B cell (primary cell): Measurements from ENCODE around the gene RNF166. TPM values are rescaled to one million over a fixed set of nuclear protein-coding genes. Genes with fewer than 3 reads are reported as not detected.

Source experiments
- ATAC-seq: fragments of 200-7000 bp; cut with Tn5 transposase; one replicate; pipeline ENCODE4 v1.10.0; 2021; ENCODE audit warnings: low read depth, mild to moderate bottlenecking, moderate number of reproducible peaks, moderate library complexity
- CTCF ChIA-PET: fragments of 350-600 bp; sonication (Branson Sonifier 250); formaldehyde crosslinking; loops from one replicate; lab custom pipeline; 2021; ENCODE audit warnings: antibody characterized with exemption, inconsistent platforms; lab: Charles Lee
- POLR2A ChIA-PET: fragments of 350-600 bp; sonication (Branson Sonifier 250); formaldehyde crosslinking; loops from one replicate; lab custom pipeline; 2021; ENCODE audit warnings: antibody characterized with exemption; lab: Charles Lee
- DNase-seq: peaks from one replicate; pipeline ENCODE4 v3.0.0; 2013
- H2AFZ ChIP-seq: 2 replicates; pipeline ENCODE4 v1.6.1; 2012; ENCODE audit warnings: mild to moderate bottlenecking, low read depth, low read length; ENCODE audit not compliant: insufficient read depth, poor library complexity, severe bottlenecking
- H3K27ac ChIP-seq, 2 donors: 1 replicate in 1 of 2; 2 replicates in 1 of 2; pipeline ENCODE4 v1.5.1; 2012 to 2013; ENCODE audit warnings: low read length in 2 of 2, mild to moderate bottlenecking in 2 of 2, moderate library complexity in 1 of 2
- H3K27me3 ChIP-seq, 4 experiments: fragments of 200-600 bp in 1 of 4; sonication (generic) in 1 of 4; replicated peaks in 1 of 4; 1 replicate in 2 of 4; 2 replicates in 2 of 4; pipeline versions ENCODE4 v1.6.1 to v1.7.0; 2013 to 2016; ENCODE audit warnings: low read length in 3 of 4, mild to moderate bottlenecking in 2 of 4, mixed read lengths in 1 of 4, moderate library complexity in 1 of 4; ENCODE audit not compliant: insufficient read depth in 4 of 4, control insufficient read depth in 3 of 4; ENCODE audit errors: control extremely low read depth in 1 of 4
- H3K36me3 ChIP-seq, 2 experiments: replicated peaks in 1 of 2; 1 replicate in 1 of 2; 2 replicates in 1 of 2; pipeline versions ENCODE4 v1.6.1 to v1.7.1; 2013; ENCODE audit warnings: low read length in 1 of 2; ENCODE audit not compliant: insufficient read depth in 2 of 2, control insufficient read depth in 1 of 2; ENCODE audit errors: control extremely low read depth in 1 of 2, extremely low read depth in 1 of 2
- H3K4me1 ChIP-seq, 2 donors: fragments of 200-600 bp in 1 of 2; sonication (generic) in 1 of 2; 1 replicate in 1 of 2; 2 replicates in 1 of 2; pipeline versions ENCODE4 v1.5.1 to v1.6.1; 2013 to 2017; ENCODE audit warnings: low read length in 2 of 2; ENCODE audit not compliant: control insufficient read depth in 2 of 2, insufficient read depth in 2 of 2
- H3K4me2 ChIP-seq: replicated peaks from 2 replicates; pipeline ENCODE3; 2012; ENCODE audit warnings: mild to moderate bottlenecking, low read depth, low read length; ENCODE audit not compliant: poor library complexity, severe bottlenecking
- H3K4me3 ChIP-seq, 5 experiments: fragments of 200-600 bp in 1 of 5; sonication (generic) in 1 of 5; 1 replicate in 3 of 5; 2 replicates in 2 of 5; pipeline versions ENCODE4 v1.5.1 to v1.7.0; 2011 to 2016; ENCODE audit warnings: low read length in 4 of 5, mild to moderate bottlenecking in 4 of 5, low read depth in 2 of 5, control low read depth in 1 of 5, moderate library complexity in 1 of 5; ENCODE audit not compliant: insufficient read depth in 1 of 5; ENCODE audit errors: control extremely low read depth in 1 of 5, extremely low read depth in 1 of 5
- H3K79me2 ChIP-seq: fragments of 200-600 bp; sonication (generic); one replicate; pipeline ENCODE4 v1.6.0; 2016; ENCODE audit warnings: low read length; ENCODE audit not compliant: control insufficient read depth, insufficient read depth
- H3K9ac ChIP-seq: fragments of 200-600 bp; sonication (generic); 2 replicates; pipeline ENCODE4 v1.6.1; 2017; ENCODE audit warnings: mild to moderate bottlenecking, low read length, moderate library complexity
- H3K9me3 ChIP-seq, 3 donors: one replicate each; pipeline versions ENCODE4 v1.6.1 to v1.7.1; 2013; ENCODE audit warnings: low read length in 2 of 3; ENCODE audit not compliant: control insufficient read depth in 2 of 3, insufficient read depth in 1 of 3; ENCODE audit errors: control extremely low read depth in 1 of 3
- H4K20me1 ChIP-seq: 2 replicates; pipeline ENCODE4 v1.6.0; 2012; ENCODE audit warnings: mild to moderate bottlenecking, low read length; ENCODE audit not compliant: insufficient read depth, control insufficient read depth, poor library complexity, severe bottlenecking
- H3K27ac Mint-ChIP-seq: one replicate; pipeline ENCODE4 v1.8.0; 2021; ENCODE audit warnings: mixed read lengths
- H3K27me3 Mint-ChIP-seq: one replicate; pipeline ENCODE4 v1.8.0; 2021; ENCODE audit warnings: mixed read lengths
- H3K4me1 Mint-ChIP-seq: one replicate; pipeline ENCODE4 v1.8.0; 2021; ENCODE audit warnings: mixed read lengths
- H3K4me3 Mint-ChIP-seq: one replicate; pipeline ENCODE4 v1.8.0; 2021; ENCODE audit warnings: mixed read lengths
- H3K9me3 Mint-ChIP-seq: one replicate; pipeline ENCODE4 v1.8.0; 2022; ENCODE audit warnings: mixed read lengths; ENCODE audit not compliant: insufficient read depth
- EZH2 ChIP-seq: IDR thresholded peaks from 2 replicates; pipeline ENCODE4 v1.6.1; 2012; ENCODE audit warnings: borderline replicate concordance, low read depth, mild to moderate bottlenecking, moderate library complexity, low read length; ENCODE audit not compliant: insufficient read depth, poor library complexity, severe bottlenecking
- WGBS: methylation state at CpG from one replicate; pipeline ENCODE4 v1.1.5; 2013; ENCODE audit warnings: missing lambda C conversion rate; ENCODE audit not compliant: insufficient coverage; 5-methylcytosine and 5-hydroxymethylcytosine counted together
- intact Hi-C: fragments of 100-400 bp; cut with micrococcal nuclease; formaldehyde crosslinking; loops from one replicate; pipeline ENCODE4 v1.10.0; 2022
- polyA plus RNA-seq: library from polyadenylated mRNA; depleted of rRNA; stranded (reverse); fragments of >200 nt; gene quantifications from 2 replicates; pipeline ENCODE4 v1.2.3, GENCODE V29; 2012
- total RNA-seq, 2 donors: library from RNA; stranded (reverse); fragments of 120-200 nt in 1 of 2; gene quantifications; 1 replicate in 1 of 2; 2 replicates in 1 of 2; pipeline versions ENCODE4 v1.2.3 to v1.2.4, GENCODE V29; 2013 to 2022
- TF ChIP-seq, protein P1 (sequence below): fragments of 200-600 bp; IDR thresholded peaks from one replicate; pipeline ENCODE4 v1.8.0; 2022; ENCODE audit warnings: antibody characterized with exemption, mild to moderate bottlenecking

RNF166 gene
- total and polyA plus RNA-seq, 2 donors (not counting 1 experiment from before 2014, with no cell fraction given) = 64.1 to 65.0 TPM

DNA sequence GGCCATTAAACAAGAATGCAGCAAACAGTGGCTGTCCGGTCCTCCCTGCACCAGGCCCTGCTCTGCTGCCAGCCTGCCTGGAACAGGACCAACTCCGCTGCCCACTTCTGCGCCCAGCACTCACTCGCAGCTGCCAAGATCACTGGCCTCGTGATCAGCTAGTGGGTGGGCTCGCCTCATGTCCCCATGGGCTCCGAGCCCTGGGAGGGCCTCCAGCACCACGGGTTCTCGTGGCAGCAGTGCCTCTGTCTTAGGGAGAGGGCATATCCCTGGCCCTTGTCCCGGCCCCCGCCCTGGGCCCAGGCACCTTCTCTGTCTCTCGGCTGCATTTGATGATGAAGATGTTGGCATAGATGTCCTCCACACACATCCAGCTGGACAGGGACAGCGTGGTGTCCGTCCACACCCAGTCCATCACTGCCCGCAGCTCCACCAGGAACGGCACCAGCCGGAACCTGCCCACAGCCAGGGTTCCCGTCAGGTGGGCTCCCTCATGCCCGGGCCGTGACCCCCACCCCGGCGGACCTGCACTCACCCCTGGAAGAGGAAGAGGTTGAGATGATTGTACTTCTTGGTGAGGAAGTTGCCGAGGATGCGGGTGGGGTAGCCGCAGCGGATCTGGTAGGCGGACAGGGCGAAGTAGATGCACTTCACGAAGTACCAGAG, 13.2 kb upstream of the RNF166 start:
- no peaks in the 10 kb centered on the region for H3K4me1 Mint-ChIP-seq
- no peak overlapping the region for H3K4me2 ChIP-seq
- H3K79me2 ChIP-seq = peaks cover 13% of the 10 kb centered on the region
- TF ChIP-seq, protein P1, sequence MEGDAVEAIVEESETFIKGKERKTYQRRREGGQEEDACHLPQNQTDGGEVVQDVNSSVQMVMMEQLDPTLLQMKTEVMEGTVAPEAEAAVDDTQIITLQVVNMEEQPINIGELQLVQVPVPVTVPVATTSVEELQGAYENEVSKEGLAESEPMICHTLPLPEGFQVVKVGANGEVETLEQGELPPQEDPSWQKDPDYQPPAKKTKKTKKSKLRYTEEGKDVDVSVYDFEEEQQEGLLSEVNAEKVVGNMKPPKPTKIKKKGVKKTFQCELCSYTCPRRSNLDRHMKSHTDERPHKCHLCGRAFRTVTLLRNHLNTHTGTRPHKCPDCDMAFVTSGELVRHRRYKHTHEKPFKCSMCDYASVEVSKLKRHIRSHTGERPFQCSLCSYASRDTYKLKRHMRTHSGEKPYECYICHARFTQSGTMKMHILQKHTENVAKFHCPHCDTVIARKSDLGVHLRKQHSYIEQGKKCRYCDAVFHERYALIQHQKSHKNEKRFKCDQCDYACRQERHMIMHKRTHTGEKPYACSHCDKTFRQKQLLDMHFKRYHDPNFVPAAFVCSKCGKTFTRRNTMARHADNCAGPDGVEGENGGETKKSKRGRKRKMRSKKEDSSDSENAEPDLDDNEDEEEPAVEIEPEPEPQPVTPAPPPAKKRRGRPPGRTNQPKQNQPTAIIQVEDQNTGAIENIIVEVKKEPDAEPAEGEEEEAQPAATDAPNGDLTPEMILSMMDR = no peak
- TF ChIP-seq EZH2 = no peak
- no peaks in the 10 kb centered on the region for H3K27me3 ChIP-seq
- H3K4me1 ChIP-seq = no peaks in the 10 kb centered on the region
- no peak overlapping the region for H3K27ac Mint-ChIP-seq
- no peak for DNase-seq
- ChIA-PET POLR2A (no interaction called here), CTCF (no interaction called here)
- H3K9ac ChIP-seq = no peak overlapping the region
- ATAC-seq = no peak
- H3K4me3 Mint-ChIP-seq = no peak overlapping the region
- no peaks in the 10 kb centered on the region for H3K9me3 Mint-ChIP-seq
- H3K27ac ChIP-seq = no peak overlapping the region
- H2AFZ ChIP-seq = no peak overlapping the region
- H3K4me3 ChIP-seq = no peak overlapping the region
- peaks cover 20% of the 10 kb centered on the region for H4K20me1 ChIP-seq
- H3K9me3 ChIP-seq = no peaks in the 10 kb centered on the region
- 94% methylated on average over 23 of the region's 29 CpGs for WGBS
- intact Hi-C loops = no loop called here
- no peaks in the 10 kb centered on the region for H3K27me3 Mint-ChIP-seq
- H3K36me3 ChIP-seq = peaks cover 0 to 94% of the 10 kb centered on the region in 2 experiments

- Histone ChIP-seq H3K27me3 (no peaks in the 10 kb centered on the region), H3K9me3 (no peaks in the 10 kb centered on the region), H2AFZ (no peak overlapping the region), H3K4me2 (no peak overlapping the region), H3K9ac (no peak overlapping the region), H3K79me2 (peaks cover 6% of the 10 kb centered on the region), H3K27ac (no peak overlapping the region), H3K4me3 (no peak overlapping the region), H3K4me1 (no peaks in the 10 kb centered on the region), H3K36me3 (peaks cover 0 to 94% of the 10 kb centered on the region in 2 experiments), H4K20me1 (peaks cover 23% of the 10 kb centered on the region)
- WGBS = 95% methylated on average over 9 of the region's 11 CpGs
- no peak overlapping the region for H3K4me3 Mint-ChIP-seq
- POLR2A ChIA-PET = no interaction called here
- intact Hi-C loops = no loop called here
- TF ChIP-seq EZH2 = no peak
- TF ChIP-seq, protein P1 = no peak
- no peaks in the 10 kb centered on the region for H3K4me1 Mint-ChIP-seq
- no peak overlapping the region for H3K27ac Mint-ChIP-seq
- CTCF ChIA-PET = no interaction called here
- no peaks in the 10 kb centered on the region for H3K9me3 Mint-ChIP-seq
- no peak for DNase-seq
- no peaks in the 10 kb centered on the region for H3K27me3 Mint-ChIP-seq
- ATAC-seq = no peak
Measured at GRCh38 chr16:88718178-88718577, 12.0 kb upstream of the RNF166 start.
